Measurements from ENCODE around the gene PDZRN3. TPM values are rescaled to one million over a fixed set of nuclear protein-coding genes. Genes with fewer than 3 reads are reported as not detected.
"Not testable (repeated sequence)": the region's sequence is repeated elsewhere in the genome, so short reads cannot be mapped to it uniquely, and the experiment has no call there.

The PDZRN3 gene
- total RNA-seq, 1 experiment from 2014 or later = 17.5 TPM

- H2AFZ ChIP-seq (ENCODE audit: low read length) = 0 out of 2 replicates have a peak overlapping the region, but pooled peaks have one; percentile 11
- no peak overlapping the region for H3K4me2 ChIP-seq (ENCODE audit: low read depth, low read length, poor library complexity, severe bottlenecking)
- H3K4me1 ChIP-seq (ENCODE audit: low read length) = no peaks in the 10 kb centered on the region
- no peak for DNase-seq
- no peak overlapping the region for H3K4me3 ChIP-seq (ENCODE audit: low read length)
- no peaks in the 10 kb centered on the region for H3K27me3 ChIP-seq (ENCODE audit: low read length)
- H3K9ac ChIP-seq (ENCODE audit: low read length) = no peak overlapping the region
- H3K9me2 ChIP-seq (replicated peaks; ENCODE audit: insufficient read depth, low read length) = no peaks in the 10 kb centered on the region
- no peaks in the 10 kb centered on the region for H3K9me3 ChIP-seq (ENCODE audit: low read length)
- no peaks in the 10 kb centered on the region for H4K20me1 ChIP-seq (ENCODE audit: insufficient read depth, low read depth, low read length)
- no peaks in the 10 kb centered on the region for H3K79me2 ChIP-seq (ENCODE audit: low read length)
- no peak overlapping the region for H3K27ac ChIP-seq (ENCODE audit: low read length)
- no peaks in the 10 kb centered on the region for H3K36me3 ChIP-seq (ENCODE audit: insufficient read depth, low read length)
These were observed 53.4 kb downstream of the PDZRN3 start for GRCh38 chr3:73571238-73571794.

- H4K20me1 ChIP-seq (ENCODE audit: insufficient read depth, low read depth, low read length) = no peaks in the 10 kb centered on the region
- H3K9ac ChIP-seq (ENCODE audit: low read length) = no peak overlapping the region
- no peaks in the 10 kb centered on the region for H3K4me1 ChIP-seq (ENCODE audit: low read length)
- no peaks in the 10 kb centered on the region for H3K9me3 ChIP-seq (ENCODE audit: low read length)
- H3K79me2 ChIP-seq (ENCODE audit: low read length) = no peaks in the 10 kb centered on the region
- H3K27me3 ChIP-seq (ENCODE audit: low read length) = no peaks in the 10 kb centered on the region
- H3K4me2 ChIP-seq (ENCODE audit: low read depth, low read length, poor library complexity, severe bottlenecking) = no peak overlapping the region
- no peaks in the 10 kb centered on the region for H3K36me3 ChIP-seq (ENCODE audit: insufficient read depth, low read length)
- no peak overlapping the region for H2AFZ ChIP-seq (ENCODE audit: low read length)
- no peak overlapping the region for H3K4me3 ChIP-seq (ENCODE audit: low read length)
- DNase-seq = no peak
- H3K27ac ChIP-seq (ENCODE audit: low read length) = no peak overlapping the region
- no peaks in the 10 kb centered on the region for H3K9me2 ChIP-seq (replicated peaks; ENCODE audit: insufficient read depth, low read length)
These were observed 55.4 kb downstream of the PDZRN3 start for GRCh38 chr3:73569246-73569760.

DNA sequence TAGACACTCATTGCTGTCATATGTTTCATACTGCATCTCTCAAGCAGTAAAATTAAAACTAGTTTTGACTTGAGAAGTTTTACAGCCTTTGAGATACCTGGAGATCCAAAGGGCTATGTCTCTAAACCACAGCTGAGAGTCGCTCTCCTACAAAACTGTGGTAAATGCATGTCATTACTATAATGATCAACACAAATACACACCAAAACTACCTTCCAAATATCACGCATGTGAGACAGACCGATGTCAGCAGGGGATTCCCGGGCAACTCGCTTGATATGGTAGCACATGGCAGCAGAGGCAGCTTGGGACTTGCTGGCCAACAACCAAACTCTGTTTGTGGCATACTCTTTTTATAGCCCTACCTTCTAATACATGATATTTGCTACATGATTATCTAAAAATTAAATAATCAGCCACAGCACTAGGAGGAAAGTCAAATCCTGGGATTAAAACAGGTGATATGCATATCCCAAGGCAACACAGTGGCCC, 56.3 kb downstream of the PDZRN3 start:
- no peak overlapping the region for H3K4me2 ChIP-seq (ENCODE audit: low read depth, low read length, poor library complexity, severe bottlenecking)

DNA sequence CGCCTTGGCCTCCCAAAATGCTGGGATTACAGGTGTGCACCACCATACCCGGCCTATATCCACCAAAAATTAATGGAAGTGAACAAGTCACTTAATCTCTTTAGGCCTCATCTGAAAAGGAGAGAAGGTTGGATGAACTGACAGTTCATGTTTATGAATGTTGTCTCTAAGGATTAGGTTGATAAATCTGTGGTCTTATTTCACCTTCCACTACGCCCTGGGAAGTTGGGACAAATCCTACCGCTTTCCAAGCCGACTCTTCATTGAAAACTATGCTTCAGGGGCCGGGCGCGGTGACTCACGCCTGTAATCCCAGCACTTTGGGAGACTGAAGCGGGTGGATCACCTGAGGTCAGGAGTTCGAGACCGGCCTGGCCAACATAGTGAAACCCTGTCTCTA, 59.4 kb downstream of the PDZRN3 start:
- H3K4me2 ChIP-seq (ENCODE audit: low read depth, low read length, poor library complexity, severe bottlenecking); H2AFZ ChIP-seq (ENCODE audit: low read length); H3K4me3 ChIP-seq (ENCODE audit: low read length); DNase-seq; H3K79me2 ChIP-seq (ENCODE audit: low read length); H3K9ac ChIP-seq (ENCODE audit: low read length); H3K4me1 ChIP-seq (ENCODE audit: low read length); H3K27me3 ChIP-seq (ENCODE audit: low read length); H3K36me3 ChIP-seq (ENCODE audit: insufficient read depth, low read length); H3K9me3 ChIP-seq (ENCODE audit: low read length); H4K20me1 ChIP-seq (ENCODE audit: insufficient read depth, low read depth, low read length); H3K27ac ChIP-seq (ENCODE audit: low read length); H3K9me2 ChIP-seq (replicated peaks; ENCODE audit: insufficient read depth, low read length): not testable (repeated sequence)

More for the DNA sequence above, 56.3 kb downstream of the PDZRN3 start:
- H3K9ac ChIP-seq (ENCODE audit: low read length) = no peak overlapping the region
- H3K9me3 ChIP-seq (ENCODE audit: low read length) = no peaks in the 10 kb centered on the region
- H3K4me3 ChIP-seq (ENCODE audit: low read length) = no peak overlapping the region
- H4K20me1 ChIP-seq (ENCODE audit: insufficient read depth, low read depth, low read length) = no peaks in the 10 kb centered on the region
- no peaks in the 10 kb centered on the region for H3K9me2 ChIP-seq (replicated peaks; ENCODE audit: insufficient read depth, low read length)
- H3K27ac ChIP-seq (ENCODE audit: low read length) = no peak overlapping the region
- H3K36me3 ChIP-seq (ENCODE audit: insufficient read depth, low read length) = no peaks in the 10 kb centered on the region
- no peaks in the 10 kb centered on the region for H3K79me2 ChIP-seq (ENCODE audit: low read length)
- no peak overlapping the region for H2AFZ ChIP-seq (ENCODE audit: low read length)
- H3K27me3 ChIP-seq (ENCODE audit: low read length) = no peaks in the 10 kb centered on the region
- no peak for DNase-seq
- no peaks in the 10 kb centered on the region for H3K4me1 ChIP-seq (ENCODE audit: low read length)

- H3K9ac ChIP-seq (ENCODE audit: low read length) = no peak overlapping the region
- no peaks in the 10 kb centered on the region for H4K20me1 ChIP-seq (ENCODE audit: insufficient read depth, low read depth, low read length)
- DNase-seq = no peak
- H2AFZ ChIP-seq (ENCODE audit: low read length) = no peak overlapping the region
- H3K4me2 ChIP-seq (ENCODE audit: low read depth, low read length, poor library complexity, severe bottlenecking) = no peak overlapping the region
- no peaks in the 10 kb centered on the region for H3K4me1 ChIP-seq (ENCODE audit: low read length)
- H3K36me3 ChIP-seq (ENCODE audit: insufficient read depth, low read length) = no peaks in the 10 kb centered on the region
- no peaks in the 10 kb centered on the region for H3K9me2 ChIP-seq (replicated peaks; ENCODE audit: insufficient read depth, low read length)
- no peak overlapping the region for H3K27ac ChIP-seq (ENCODE audit: low read length)
- no peak overlapping the region for H3K4me3 ChIP-seq (ENCODE audit: low read length)
- no peaks in the 10 kb centered on the region for H3K79me2 ChIP-seq (ENCODE audit: low read length)
- H3K9me3 ChIP-seq (ENCODE audit: low read length) = no peaks in the 10 kb centered on the region
- H3K27me3 ChIP-seq (ENCODE audit: low read length) = no peaks in the 10 kb centered on the region
These were observed 60.7 kb downstream of the PDZRN3 start for GRCh38 chr3:73563896-73564582.

DNA sequence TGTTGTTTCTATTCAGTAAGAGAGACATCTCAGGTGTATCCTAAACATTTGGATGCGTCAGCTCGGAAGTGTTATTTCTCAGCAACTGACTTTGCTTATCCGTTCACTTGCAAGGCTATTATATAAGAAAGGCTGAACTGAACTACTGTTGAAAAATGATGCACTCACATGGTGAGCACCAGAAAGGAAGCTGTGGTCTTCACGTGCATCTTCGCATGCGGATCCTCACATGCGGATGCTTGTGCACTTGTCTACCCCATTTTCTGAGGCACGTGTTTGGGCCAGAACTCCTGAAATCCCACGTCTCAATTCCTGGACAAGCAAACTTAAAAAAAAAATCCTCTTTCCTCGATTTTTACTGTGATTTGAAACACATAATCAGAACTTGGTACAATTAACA, 63.2 kb downstream of the PDZRN3 start:
- Histone ChIP-seq H3K4me2 (ENCODE audit: low read depth, low read length, poor library complexity, severe bottlenecking) (no peak overlapping the region), H3K9me2 (replicated peaks; ENCODE audit: insufficient read depth, low read length) (no peaks in the 10 kb centered on the region), H3K9me3 (ENCODE audit: low read length) (no peaks in the 10 kb centered on the region), H2AFZ (ENCODE audit: low read length) (no peak overlapping the region), H3K36me3 (ENCODE audit: insufficient read depth, low read length) (no peaks in the 10 kb centered on the region), H3K4me1 (ENCODE audit: low read length) (no peaks in the 10 kb centered on the region), H3K27ac (ENCODE audit: low read length) (no peak overlapping the region), H3K27me3 (ENCODE audit: low read length) (no peaks in the 10 kb centered on the region), H4K20me1 (ENCODE audit: insufficient read depth, low read depth, low read length) (no peaks in the 10 kb centered on the region), H3K4me3 (ENCODE audit: low read length) (no peak overlapping the region), H3K9ac (ENCODE audit: low read length) (no peak overlapping the region), H3K79me2 (ENCODE audit: low read length) (no peaks in the 10 kb centered on the region)
- no peak for DNase-seq

DNA sequence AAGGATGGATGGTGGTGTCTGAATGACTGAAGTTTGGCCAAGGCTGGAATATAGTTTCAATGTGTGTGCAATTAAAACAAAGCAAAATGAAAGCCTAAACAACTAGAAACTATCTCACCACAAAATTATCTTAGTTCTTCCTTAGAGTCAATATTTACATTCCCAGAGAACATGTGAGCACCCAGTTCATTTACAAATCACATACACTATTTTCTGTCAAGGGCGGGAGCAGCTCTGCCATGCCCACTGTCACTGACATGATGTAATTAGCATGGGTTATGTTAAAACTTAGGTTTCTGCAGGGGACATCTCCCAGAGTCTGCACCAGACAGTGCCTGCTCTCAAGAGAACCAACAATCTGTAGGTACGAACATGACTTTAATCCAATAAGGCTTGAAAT, 65.0 kb downstream of the PDZRN3 start:
- Histone ChIP-seq H3K4me1 (ENCODE audit: low read length) (no peaks in the 10 kb centered on the region), H4K20me1 (ENCODE audit: insufficient read depth, low read depth, low read length) (no peaks in the 10 kb centered on the region), H3K4me2 (ENCODE audit: low read depth, low read length, poor library complexity, severe bottlenecking) (no peak overlapping the region), H3K79me2 (ENCODE audit: low read length) (no peaks in the 10 kb centered on the region), H3K9ac (ENCODE audit: low read length) (no peak overlapping the region), H3K36me3 (ENCODE audit: insufficient read depth, low read length) (no peaks in the 10 kb centered on the region), H3K9me2 (replicated peaks; ENCODE audit: insufficient read depth, low read length) (no peaks in the 10 kb centered on the region), H3K9me3 (ENCODE audit: low read length) (no peaks in the 10 kb centered on the region), H3K4me3 (ENCODE audit: low read length) (no peak overlapping the region), H2AFZ (ENCODE audit: low read length) (no peak overlapping the region), H3K27me3 (ENCODE audit: low read length) (no peaks in the 10 kb centered on the region), H3K27ac (ENCODE audit: low read length) (no peak overlapping the region)
- no peak for DNase-seq

- H2AFZ ChIP-seq (ENCODE audit: low read length) = no peak overlapping the region
- no peaks in the 10 kb centered on the region for H3K9me2 ChIP-seq (replicated peaks; ENCODE audit: insufficient read depth, low read length)
- no peaks in the 10 kb centered on the region for H3K9me3 ChIP-seq (ENCODE audit: low read length)
- H3K27me3 ChIP-seq (ENCODE audit: low read length) = no peaks in the 10 kb centered on the region
- no peaks in the 10 kb centered on the region for H3K4me1 ChIP-seq (ENCODE audit: low read length)
- no peak overlapping the region for H3K4me2 ChIP-seq (ENCODE audit: low read depth, low read length, poor library complexity, severe bottlenecking)
- H3K9ac ChIP-seq (ENCODE audit: low read length) = no peak overlapping the region
- no peaks in the 10 kb centered on the region for H4K20me1 ChIP-seq (ENCODE audit: insufficient read depth, low read depth, low read length)
- no peaks in the 10 kb centered on the region for H3K79me2 ChIP-seq (ENCODE audit: low read length)
- no peaks in the 10 kb centered on the region for H3K36me3 ChIP-seq (ENCODE audit: insufficient read depth, low read length)
- no peak overlapping the region for H3K27ac ChIP-seq (ENCODE audit: low read length)
- no peak for DNase-seq
- no peak overlapping the region for H3K4me3 ChIP-seq (ENCODE audit: low read length)
These were observed 66.0 kb downstream of the PDZRN3 start for GRCh38 chr3:73558727-73559075.

Measured in Karpas-422 (cell line).